Lung (tissue), 12 donors: ENCODE data around the gene EFCAB11. TPM values are rescaled to one million over a fixed set of nuclear protein-coding genes. Genes with fewer than 3 reads are reported as not detected.

ENCODE experiments used
- ATAC-seq: fragments of 200-7000 bp; cut with Tn5 transposase; one replicate; pipeline ENCODE4 v1.9.1; 2020; ENCODE audit warnings: moderate number of reproducible peaks; ENCODE audit not compliant: insufficient read depth, low FRiP score
- DNase-seq, 3 donors: peaks; one replicate each; pipeline ENCODE4 v3.0.0-alpha.2; 2013 to 2017
- H3K27ac ChIP-seq, 2 donors: one replicate each; pipeline ENCODE4 v1.5.1; 2013; ENCODE audit warnings: mild to moderate bottlenecking in 2 of 2, moderate library complexity in 2 of 2, control low read depth in 1 of 2, inconsistent platforms in 1 of 2, low read depth in 1 of 2, low read length in 1 of 2
- H3K27me3 ChIP-seq, 3 donors: one replicate each; pipeline ENCODE4 v1.5.1; 2013; ENCODE audit warnings: low read length in 2 of 3; ENCODE audit not compliant: control insufficient read depth in 3 of 3, insufficient read depth in 3 of 3
- H3K36me3 ChIP-seq, 4 donors: one replicate each; pipeline ENCODE4 v1.5.1; 2013; ENCODE audit warnings: low read length in 4 of 4, mild to moderate bottlenecking in 1 of 4, moderate library complexity in 1 of 4; ENCODE audit not compliant: control insufficient read depth in 4 of 4, insufficient read depth in 4 of 4
- H3K4me1 ChIP-seq, 5 donors: one replicate each; pipeline ENCODE4 v1.5.1; 2013; ENCODE audit warnings: low read length in 5 of 5, mild to moderate bottlenecking in 2 of 5, moderate library complexity in 1 of 5; ENCODE audit not compliant: control insufficient read depth in 5 of 5, insufficient read depth in 5 of 5
- H3K4me3 ChIP-seq: one replicate; pipeline ENCODE4 v1.5.1; 2013; ENCODE audit warnings: mild to moderate bottlenecking, control low read depth, moderate library complexity
- H3K9ac ChIP-seq, 2 donors: one replicate each; pipeline ENCODE4 v1.5.1; 2013; ENCODE audit warnings: low read length in 2 of 2, control low read depth in 1 of 2; ENCODE audit not compliant: insufficient read depth in 1 of 2
- H3K9me3 ChIP-seq, 4 donors: one replicate each; pipeline ENCODE4 v1.5.1; 2013; ENCODE audit warnings: low read length in 3 of 4, mild to moderate bottlenecking in 1 of 4, moderate library complexity in 1 of 4; ENCODE audit not compliant: control insufficient read depth in 4 of 4, insufficient read depth in 3 of 4
- CTCF ChIP-seq: IDR thresholded peaks from 2 replicates; pipeline ENCODE4 v1.5.1; 2012; ENCODE audit warnings: mild to moderate bottlenecking; ENCODE audit errors: control extremely low read depth, extremely low read depth
- WGBS, 2 donors: extraction: QIAGEN DNeasy Blood & Tissue Kit; methylation state at CpG; one replicate each; pipeline ENCODE4 v1.1.7; 2013; 5-methylcytosine and 5-hydroxymethylcytosine counted together
- polyA plus RNA-seq, 2 donors: library from polyadenylated mRNA; stranded (reverse); fragments of 200-250 nt; gene quantifications; one replicate each; pipeline ENCODE4 v1.2.1, GENCODE V29; 2013
- total RNA-seq, 2 donors: library from RNA; depleted of rRNA in 1 of 2; stranded (reverse); fragments of >200 nt in 1 of 2; gene quantifications; one replicate each; pipeline ENCODE4 v1.2.1, GENCODE V29; 2014 to 2021
- donor health status: control.
- donor health status: control.
- donor health status: Bipolar disorder and iron deficiency.
- donor health status: healthy.
- donor health status: DM: yes; HTN: yes; CAD: no.

Gene EFCAB11
- total and polyA plus RNA-seq, 4 donors, result 2.9 to 13.0 (median 6.1) TPM

- Histone ChIP-seq H3K36me3 (no peaks in the 10 kb centered on the region), H3K4me3 (no peak overlapping the region), H3K27me3 (no peaks in the 10 kb centered on the region), H3K9ac (no peak overlapping the region), H3K27ac (no peak overlapping the region), H3K9me3 (no peaks in the 10 kb centered on the region), H3K4me1 (no peaks in the 10 kb centered on the region)
- DNase-seq (no peak), ATAC-seq (no peak)
- TF ChIP-seq CTCF, result no peak
- WGBS, 2 donors, result 94 to 98% methylated on average over 5 of the region's 5 CpGs
These were observed 142.5 kb downstream of the EFCAB11 start for GRCh38 chr14:89811954-89812575.

GRCh38 chr14:89810101-89810500 lies 144.4 kb downstream of the EFCAB11 start:
- Histone ChIP-seq H3K36me3 (no peaks in the 10 kb centered on the region), H3K4me1 (no peaks in the 10 kb centered on the region), H3K27me3 (no peaks in the 10 kb centered on the region), H3K9ac (no peak overlapping the region), H3K27ac (no peak overlapping the region), H3K9me3 (no peaks in the 10 kb centered on the region), H3K4me3 (no peak overlapping the region)
- no peak for DNase-seq
- ATAC-seq, result no peak
- 91 to 96% methylated on average over 5 of the region's 5 CpGs for WGBS, 2 donors
- no peak for TF ChIP-seq CTCF

GRCh38 chr14:89807892-89808291 lies 146.6 kb downstream of the EFCAB11 start:
- Histone ChIP-seq H3K27me3 (no peaks in the 10 kb centered on the region), H3K9ac (no peak overlapping the region), H3K9me3 (no peaks in the 10 kb centered on the region), H3K27ac (no peak overlapping the region), H3K4me1 (no peaks in the 10 kb centered on the region), H3K4me3 (no peak overlapping the region), H3K36me3 (no peaks in the 10 kb centered on the region)
- 78 to 84% methylated on average over 6 of the region's 6 CpGs for WGBS, 2 donors
- no peak for TF ChIP-seq CTCF
- peak in 1 of 3 donors; percentile 14 for DNase-seq
- no peak for ATAC-seq

- no peaks in the 10 kb centered on the region for H3K36me3 ChIP-seq
- ATAC-seq (no peak), DNase-seq (no peak)
- TF ChIP-seq CTCF, result no peak
- H3K9ac ChIP-seq, result no peak overlapping the region
- no peak overlapping the region for H3K27ac ChIP-seq
- no peaks in the 10 kb centered on the region for H3K4me1 ChIP-seq
- H3K4me3 ChIP-seq, result no peak overlapping the region
- H3K9me3 ChIP-seq, result no peaks in the 10 kb centered on the region
- no peaks in the 10 kb centered on the region for H3K27me3 ChIP-seq
These were observed 147.4 kb downstream of the EFCAB11 start for GRCh38 chr14:89807151-89807550.
